IMR-90 (cell line): ENCODE data around the gene FHAD1. TPM values are rescaled to one million over a fixed set of nuclear protein-coding genes. Genes with fewer than 3 reads are reported as not detected.

Experiments used
- ATAC-seq: fragments of 200-7000 bp; cut with Tn5 transposase; 2 replicates; pipeline ENCODE4 v1.9.1; 2020; ENCODE audit warnings: low read depth, mild to moderate bottlenecking, moderate library complexity
- BruUV-seq: library from RNA; stranded (reverse); fragments of 400-500 nt; replicated peaks from 2 replicates; lab custom pipeline; 2021; lab: Mats Ljungman, UMichigan
- CTCF ChIA-PET: fragments of 300-600 bp; formaldehyde crosslinking; extraction: SDS; loops from one replicate; lab custom pipeline; 2021; ENCODE audit warnings: antibody characterized with exemption; lab: Yijun Ruan, JAX
- POLR2A ChIA-PET: fragments of 300-600 bp; sonication (Branson Sonifier 250); formaldehyde crosslinking; loops from one replicate; lab custom pipeline; 2022; ENCODE audit warnings: antibody characterized with exemption; ENCODE audit not compliant: unreplicated experiment; lab: Charles Lee
- DNase-seq: peaks from one replicate; pipeline ENCODE4 v3.0.0; 2013
- H2AFZ ChIP-seq: replicated peaks from 2 replicates; pipeline ENCODE3; 2013; ENCODE audit warnings: low read length, mild to moderate bottlenecking; ENCODE audit not compliant: poor library complexity
- H2AK5ac ChIP-seq: 2 replicates; pipeline ENCODE4 v1.6.1; 2013; ENCODE audit warnings: low read depth, low read length, inconsistent platforms
- H2AK9ac ChIP-seq: replicated peaks from 2 replicates; pipeline ENCODE3; 2013; ENCODE audit warnings: mild to moderate bottlenecking, low read depth, low read length, moderate library complexity; ENCODE audit not compliant: poor library complexity
- H2BK120ac ChIP-seq: 2 replicates; pipeline ENCODE4 v1.6.1; 2013; ENCODE audit warnings: low read depth, low read length, inconsistent platforms
- H2BK15ac ChIP-seq: 3 replicates; pipeline ENCODE4 v1.6.1; 2013; ENCODE audit warnings: low read depth, low read length, inconsistent platforms
- H2BK20ac ChIP-seq: 2 replicates; pipeline ENCODE4 v1.6.1; 2013; ENCODE audit warnings: low read depth, mild to moderate bottlenecking, inconsistent platforms, low read length, moderate library complexity
- H2BK5ac ChIP-seq: 2 replicates; pipeline ENCODE4 v1.6.1; 2013; ENCODE audit warnings: mild to moderate bottlenecking, low read depth, low read length, inconsistent platforms; ENCODE audit not compliant: poor library complexity, severe bottlenecking
- H3K14ac ChIP-seq: replicated peaks from 2 replicates; pipeline ENCODE4 v1.6.1; 2013; ENCODE audit warnings: low read depth, low read length, inconsistent platforms
- H3K18ac ChIP-seq: 2 replicates; pipeline ENCODE4 v1.6.1; 2013; ENCODE audit warnings: low read depth, low read length, control low read depth
- H3K23ac ChIP-seq: 2 replicates; pipeline ENCODE4 v1.6.1; 2013; ENCODE audit warnings: low read depth, low read length, inconsistent platforms
- H3K27ac ChIP-seq: 2 replicates; pipeline ENCODE4 v1.5.1; 2013; ENCODE audit warnings: mild to moderate bottlenecking, control low read depth, low read length; ENCODE audit not compliant: insufficient read depth
- H3K27me3 ChIP-seq: 2 replicates; pipeline ENCODE4 v1.6.1; 2013; ENCODE audit warnings: low read length; ENCODE audit not compliant: control insufficient read depth, insufficient read depth
- H3K36me3 ChIP-seq: 2 replicates; pipeline ENCODE4 v1.6.1; 2013; ENCODE audit warnings: low read length, mixed read lengths; ENCODE audit not compliant: control insufficient read depth, insufficient read depth
- H3K4ac ChIP-seq: 2 replicates; pipeline ENCODE4 v1.6.1; 2013; ENCODE audit warnings: low read depth, low read length, inconsistent platforms
- H3K4me1 ChIP-seq: 2 replicates; pipeline ENCODE4 v1.6.1; 2013; ENCODE audit warnings: low read length, mixed read lengths; ENCODE audit not compliant: control insufficient read depth, insufficient read depth
- H3K4me2 ChIP-seq: 2 replicates; pipeline ENCODE4 v1.6.1; 2013; ENCODE audit warnings: low read depth, mild to moderate bottlenecking, control low read depth, low read length, moderate library complexity
- H3K4me3 ChIP-seq: 2 replicates; pipeline ENCODE4 v1.5.1; 2013; ENCODE audit warnings: low read depth, mild to moderate bottlenecking, control low read depth, low read length, moderate library complexity; ENCODE audit not compliant: insufficient read depth
- H3K56ac ChIP-seq: 2 replicates; pipeline ENCODE4 v1.6.1; 2013; ENCODE audit warnings: low read length, inconsistent platforms; ENCODE audit not compliant: insufficient read depth; ENCODE audit errors: extremely low read depth
- H3K79me1 ChIP-seq, 2 experiments: 2 replicates each; pipeline ENCODE4 v1.6.1; 2013; ENCODE audit warnings: low read length in 2 of 2, inconsistent platforms in 1 of 2, low read depth in 1 of 2
- H3K9ac ChIP-seq: 2 replicates; pipeline ENCODE4 v1.6.1; 2013; ENCODE audit warnings: low read depth, low read length, control low read depth
- H3K9me1 ChIP-seq: 2 replicates; pipeline ENCODE4 v1.6.1; 2013; ENCODE audit warnings: low read length, inconsistent platforms; ENCODE audit not compliant: insufficient read depth
- H3K9me3 ChIP-seq: 2 replicates; pipeline ENCODE4 v1.6.1; 2013; ENCODE audit warnings: low read length; ENCODE audit not compliant: control insufficient read depth, insufficient read depth
- H4K20me1 ChIP-seq: 2 replicates; pipeline ENCODE4 v1.6.1; 2013; ENCODE audit warnings: low read length, inconsistent platforms; ENCODE audit not compliant: insufficient read depth
- H4K5ac ChIP-seq: 2 replicates; pipeline ENCODE4 v1.6.1; 2013; ENCODE audit warnings: mild to moderate bottlenecking, low read depth, low read length, control low read depth
- H4K8ac ChIP-seq, 2 experiments: 2 replicates each; pipeline ENCODE4 v1.6.1; 2013; ENCODE audit warnings: low read depth in 2 of 2, low read length in 2 of 2, control low read depth in 1 of 2, inconsistent platforms in 1 of 2
- H4K91ac ChIP-seq: 2 replicates; pipeline ENCODE4 v1.6.1; 2013; ENCODE audit warnings: low read depth, low read length, inconsistent platforms; ENCODE audit not compliant: insufficient read depth
- FOS ChIP-seq: fragments of 150-350 bp; IDR thresholded peaks from 2 replicates; pipeline ENCODE4 v1.6.1; 2016; ENCODE audit warnings: low read depth, low read length
- RAD21 ChIP-seq: IDR thresholded peaks from 2 replicates; pipeline ENCODE4 v1.6.1; 2012; ENCODE audit warnings: low read length, improper control_type of control experiment
- RFX5 ChIP-seq: IDR thresholded peaks from 2 replicates; pipeline ENCODE4 v1.8.0; 2012; ENCODE audit warnings: low read depth, mild to moderate bottlenecking, low read length, moderate library complexity
- USF2 ChIP-seq: fragments of 150-350 bp; IDR thresholded peaks from 2 replicates; pipeline ENCODE4 v1.6.1; 2017; ENCODE audit warnings: mild to moderate bottlenecking, antibody characterized with exemption, low read length, low read depth
- WGBS, 2 experiments: methylation state at CpG; one replicate each; pipeline versions ENCODE4 v1.1.5 to v1.1.7; 2013; ENCODE audit warnings: missing lambda C conversion rate in 2 of 2; ENCODE audit not compliant: insufficient read length in 1 of 2; ENCODE audit errors: extremely low coverage in 2 of 2; 5-methylcytosine and 5-hydroxymethylcytosine counted together
- dilution Hi-C: fragments of 300-500 bp; cut with HindIII; formaldehyde crosslinking; loops from one replicate; pipeline ENCODE4 v1.14.3; 2018; ENCODE audit warnings: low sequenced_read_pairs; ENCODE audit not compliant: unreplicated experiment
- in situ Hi-C: fragments of 300-500 bp; cut with MboI; formaldehyde crosslinking; loops from 3 replicates; pipeline ENCODE4 v1.14.3; 2019; ENCODE audit warnings: low sequenced_read_pairs, inconsistent platforms, mixed read lengths
- intact Hi-C: fragments of 100-400 bp; cut with micrococcal nuclease; formaldehyde crosslinking; loops from 2 replicates; pipeline ENCODE4 v1.10.0; 2022
- polyA plus RNA-seq, 3 experiments: library from polyadenylated mRNA; depleted of rRNA; stranded (reverse); fragments of >200 nt; gene quantifications; 2 replicates each; pipeline ENCODE4 v1.2.3, GENCODE V29; 2012; ENCODE audit warnings: low replicate concordance in 1 of 3
- total RNA-seq: library from RNA; depleted of rRNA; stranded (reverse); fragments of >200 nt; gene quantifications from 2 replicates; pipeline ENCODE4 v1.2.3, GENCODE V29; 2012

The FHAD1 gene
- total and polyA plus RNA-seq, 2 of the 4 experiments (the other 2 are of a cell fraction): not detected

DNA sequence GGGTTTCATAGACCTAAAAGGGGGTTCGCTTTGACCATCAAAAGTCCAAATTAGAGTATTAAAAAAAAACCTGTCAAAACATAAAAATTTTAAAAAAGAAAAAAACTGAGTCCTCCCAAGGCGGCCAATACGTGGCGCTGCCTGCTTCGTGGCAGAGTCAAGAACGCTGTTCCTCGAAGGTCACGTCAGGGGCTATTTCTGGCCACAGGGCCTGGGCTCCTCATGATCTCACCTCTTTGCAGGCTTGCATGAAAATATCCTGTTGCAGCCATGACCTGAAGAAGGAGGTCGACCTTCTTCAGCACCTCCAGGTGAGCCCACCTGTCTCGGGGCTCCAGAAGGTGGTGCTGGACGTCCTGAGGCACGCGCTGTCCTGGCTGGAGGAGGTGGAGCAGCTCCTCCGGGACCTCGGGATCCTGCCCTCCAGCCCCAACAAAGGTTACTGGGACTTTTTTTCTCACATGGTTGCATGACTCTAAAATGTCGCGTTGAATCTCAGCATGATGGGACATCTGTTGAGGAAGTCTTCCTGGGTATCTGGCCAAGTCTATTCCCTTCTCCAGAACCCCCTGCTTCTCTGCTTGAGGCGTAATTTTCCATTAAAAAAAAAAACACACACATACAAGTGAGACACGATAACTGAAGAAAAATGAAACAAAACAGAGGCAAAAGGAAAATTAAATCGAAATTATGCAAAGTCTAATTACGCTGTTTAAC lies 82.2 kb downstream of the FHAD1 start:
- no peak overlapping the region for H4K5ac ChIP-seq
- H3K79me1 ChIP-seq: no peaks in the 10 kb centered on the region
- DNase-seq: no peak
- TF ChIP-seq FOS (no peak), RAD21 (no peak), RFX5 (no peak), USF2 (no peak)
- peaks cover 8% of the 10 kb centered on the region for H3K4me1 ChIP-seq
- H2BK15ac ChIP-seq: no peak overlapping the region
- no TSS peak for BruUV-seq
- no peak overlapping the region for H2BK120ac ChIP-seq
- no peaks in the 10 kb centered on the region for H3K36me3 ChIP-seq
- ChIA-PET POLR2A (no interaction called here), CTCF (interaction anchor here (1.0 to 1.1 kb wide), 2 partner anchors 12 to 102 kb away, joined by 3 read pairs; no protein-coding TSS in a partner anchor)
- no peak overlapping the region for H2AFZ ChIP-seq
- no peak overlapping the region for H3K18ac ChIP-seq
- no peak overlapping the region for H3K14ac ChIP-seq
- H2AK5ac ChIP-seq: no peak overlapping the region
- H4K91ac ChIP-seq: no peak overlapping the region
- H3K27me3 ChIP-seq: no peaks in the 10 kb centered on the region; the same call in 1 of the 2 replicates
- intact Hi-C loops (no loop called here), dilution Hi-C loops (no loop called here), in situ Hi-C loops (loop anchor here (5.0 kb wide), 1 partner anchor 98 kb away; no protein-coding TSS in a partner anchor)
- no peaks in the 10 kb centered on the region for H3K9me3 ChIP-seq
- H3K4me3 ChIP-seq: no peak overlapping the region
- no peak overlapping the region for H3K9ac ChIP-seq
- no peak overlapping the region for H2BK5ac ChIP-seq
- H3K56ac ChIP-seq: no peak overlapping the region
- 80% methylated on average over 2 of the region's 21 CpGs; no CpG with 5 or more reads in 1 of the 2 experiments for WGBS, 2 experiments
- no peak overlapping the region for H3K23ac ChIP-seq
- peak overlapping the region; percentile 4; the same call in 1 of the 2 replicates for H3K4me2 ChIP-seq
- ATAC-seq: no peak
- no peak overlapping the region for H3K27ac ChIP-seq
- H3K9me1 ChIP-seq: peaks cover 5% of the 10 kb centered on the region
- no peak overlapping the region for H2BK20ac ChIP-seq
- H4K8ac ChIP-seq: no peak overlapping the region
- no peak overlapping the region for H3K4ac ChIP-seq
- no peak overlapping the region for H2AK9ac ChIP-seq
- H4K20me1 ChIP-seq: no peaks in the 10 kb centered on the region
